ENCODE data around the gene CLASP1.

Gene CLASP1

DNA sequence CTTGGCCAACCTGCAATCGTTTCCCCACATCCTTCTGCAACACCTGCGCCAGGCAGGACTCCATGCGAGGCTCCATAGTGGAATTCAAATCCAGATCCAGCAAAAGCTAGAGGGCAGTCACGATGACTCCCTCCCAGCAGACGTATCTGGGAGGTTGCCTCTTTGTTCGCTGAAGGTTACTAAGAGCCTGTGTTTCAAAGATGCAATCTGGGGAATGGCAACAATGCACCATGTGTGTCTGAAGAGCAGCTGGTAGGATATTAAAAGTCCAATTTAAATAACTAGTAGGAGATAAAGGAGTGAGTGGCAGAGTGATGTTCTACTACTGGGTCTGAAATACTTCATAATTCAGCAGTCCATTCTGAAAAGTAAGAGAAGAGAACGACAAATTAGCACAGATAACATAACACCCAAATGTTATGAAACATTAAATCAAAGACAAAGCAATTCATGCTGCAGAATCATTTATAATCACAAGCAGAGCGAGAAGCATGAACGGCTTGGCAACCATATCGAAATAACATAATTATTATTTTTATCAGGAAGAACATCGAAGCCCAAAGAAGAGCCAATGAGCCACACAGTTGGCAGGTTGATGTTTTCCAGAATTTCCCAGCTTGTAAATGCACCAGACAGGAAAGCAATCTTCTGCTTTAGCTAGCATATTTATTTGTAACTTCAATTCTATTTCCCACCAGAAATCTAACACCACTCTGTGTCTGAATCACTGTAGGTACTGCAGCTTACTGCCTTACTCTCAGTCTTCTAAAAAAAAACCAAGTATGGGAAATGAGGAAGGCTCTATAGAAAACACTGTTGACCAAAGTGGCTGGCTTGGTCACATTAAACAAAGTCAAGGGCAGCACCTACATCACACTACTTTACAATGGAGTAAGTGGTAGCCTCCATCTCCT is 43.2 kb downstream of the CLASP1 start:
- H3K4me3 ChIP-seq (ENCODE audit: low read depth, low read length) = no peak overlapping the region
- TF ChIP-seq, protein P1, sequence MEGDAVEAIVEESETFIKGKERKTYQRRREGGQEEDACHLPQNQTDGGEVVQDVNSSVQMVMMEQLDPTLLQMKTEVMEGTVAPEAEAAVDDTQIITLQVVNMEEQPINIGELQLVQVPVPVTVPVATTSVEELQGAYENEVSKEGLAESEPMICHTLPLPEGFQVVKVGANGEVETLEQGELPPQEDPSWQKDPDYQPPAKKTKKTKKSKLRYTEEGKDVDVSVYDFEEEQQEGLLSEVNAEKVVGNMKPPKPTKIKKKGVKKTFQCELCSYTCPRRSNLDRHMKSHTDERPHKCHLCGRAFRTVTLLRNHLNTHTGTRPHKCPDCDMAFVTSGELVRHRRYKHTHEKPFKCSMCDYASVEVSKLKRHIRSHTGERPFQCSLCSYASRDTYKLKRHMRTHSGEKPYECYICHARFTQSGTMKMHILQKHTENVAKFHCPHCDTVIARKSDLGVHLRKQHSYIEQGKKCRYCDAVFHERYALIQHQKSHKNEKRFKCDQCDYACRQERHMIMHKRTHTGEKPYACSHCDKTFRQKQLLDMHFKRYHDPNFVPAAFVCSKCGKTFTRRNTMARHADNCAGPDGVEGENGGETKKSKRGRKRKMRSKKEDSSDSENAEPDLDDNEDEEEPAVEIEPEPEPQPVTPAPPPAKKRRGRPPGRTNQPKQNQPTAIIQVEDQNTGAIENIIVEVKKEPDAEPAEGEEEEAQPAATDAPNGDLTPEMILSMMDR (IDR thresholded peaks at IDR 0.05; ENCODE audit: borderline replicate concordance, insufficient read depth, low read depth, low read length) = no peak

DNA sequence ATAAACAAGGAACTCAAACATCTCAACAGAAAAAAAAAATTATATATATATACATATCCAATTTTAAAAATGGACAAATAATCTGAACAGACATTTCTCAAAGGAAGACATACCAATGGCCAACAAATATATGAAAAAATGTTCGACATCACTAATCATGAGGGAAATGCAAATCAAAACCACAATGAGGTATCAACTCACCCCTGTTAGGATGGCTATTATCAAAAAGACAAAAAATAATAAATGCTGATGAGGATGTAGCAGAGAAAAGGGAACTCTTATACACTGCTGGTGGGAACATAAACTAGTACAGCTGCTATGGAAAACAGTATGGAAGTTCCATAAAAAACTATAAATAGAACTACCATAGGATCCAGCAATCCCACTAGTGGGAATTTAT is 46.1 kb downstream of the CLASP1 start:
- no peak overlapping the region for H3K4me3 ChIP-seq (ENCODE audit: low read depth, low read length)
- TF ChIP-seq, protein P1 (IDR thresholded peaks at IDR 0.05; ENCODE audit: borderline replicate concordance, insufficient read depth, low read depth, low read length) = no peak

DNA sequence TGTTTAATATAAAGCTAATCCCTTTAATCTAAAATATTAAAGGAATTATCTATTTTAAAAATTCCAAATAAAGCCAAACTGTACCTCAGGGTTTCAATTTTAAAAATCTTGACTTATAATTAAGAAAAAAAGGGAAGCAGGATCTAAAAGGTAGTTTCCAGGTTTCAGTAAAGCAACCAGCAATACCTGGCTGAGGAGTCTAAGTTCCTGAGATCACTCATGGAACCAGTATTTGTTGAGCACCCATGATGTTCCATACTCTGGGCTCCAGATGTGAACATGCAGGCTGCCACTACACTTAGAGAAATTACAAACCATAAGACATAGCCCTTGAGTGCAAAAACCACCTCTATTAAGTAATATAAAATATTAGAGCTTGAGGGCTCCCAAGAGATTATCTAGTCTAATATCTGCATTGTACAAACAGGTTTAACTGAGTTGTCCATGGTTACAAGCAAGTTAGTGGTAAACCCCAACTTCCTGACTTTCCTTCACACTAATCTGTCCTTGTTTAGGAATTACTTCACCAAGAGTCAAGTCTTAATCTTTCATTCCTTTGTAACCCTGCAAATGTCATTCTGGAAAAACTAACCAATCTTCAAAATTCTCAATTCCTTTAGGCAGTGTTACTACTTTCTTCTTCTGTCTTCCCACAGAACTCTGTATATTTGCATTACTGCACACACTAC is 49.2 kb downstream of the CLASP1 start:
- H3K4me3 ChIP-seq (ENCODE audit: low read depth, low read length) = no peak overlapping the region
- TF ChIP-seq, protein P1 (IDR thresholded peaks at IDR 0.05; ENCODE audit: borderline replicate concordance, insufficient read depth, low read depth, low read length) = no peak

DNA sequence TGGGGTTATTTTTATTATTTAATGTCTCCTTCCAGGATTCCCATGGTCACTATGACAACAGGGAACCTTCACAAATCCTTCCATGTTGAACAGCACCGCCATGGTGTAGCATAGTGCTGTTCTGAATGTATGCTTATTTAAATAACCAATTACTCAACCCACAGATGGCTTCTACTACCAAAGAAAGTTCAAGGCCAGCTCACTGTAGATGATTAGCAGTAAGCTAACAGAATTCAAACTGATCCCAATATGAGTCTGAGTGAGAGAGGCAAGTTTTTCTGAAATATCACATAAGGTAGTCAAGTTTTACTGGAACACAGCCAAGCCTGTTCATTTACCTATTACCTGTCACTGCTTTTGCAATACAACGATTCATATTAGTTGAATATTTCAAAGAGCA is 51.2 kb downstream of the CLASP1 start:
- TF ChIP-seq, protein P1 (IDR thresholded peaks at IDR 0.05; ENCODE audit: borderline replicate concordance, insufficient read depth, low read depth, low read length) = no peak
- H3K4me3 ChIP-seq (ENCODE audit: low read depth, low read length) = no peak overlapping the region

DNA sequence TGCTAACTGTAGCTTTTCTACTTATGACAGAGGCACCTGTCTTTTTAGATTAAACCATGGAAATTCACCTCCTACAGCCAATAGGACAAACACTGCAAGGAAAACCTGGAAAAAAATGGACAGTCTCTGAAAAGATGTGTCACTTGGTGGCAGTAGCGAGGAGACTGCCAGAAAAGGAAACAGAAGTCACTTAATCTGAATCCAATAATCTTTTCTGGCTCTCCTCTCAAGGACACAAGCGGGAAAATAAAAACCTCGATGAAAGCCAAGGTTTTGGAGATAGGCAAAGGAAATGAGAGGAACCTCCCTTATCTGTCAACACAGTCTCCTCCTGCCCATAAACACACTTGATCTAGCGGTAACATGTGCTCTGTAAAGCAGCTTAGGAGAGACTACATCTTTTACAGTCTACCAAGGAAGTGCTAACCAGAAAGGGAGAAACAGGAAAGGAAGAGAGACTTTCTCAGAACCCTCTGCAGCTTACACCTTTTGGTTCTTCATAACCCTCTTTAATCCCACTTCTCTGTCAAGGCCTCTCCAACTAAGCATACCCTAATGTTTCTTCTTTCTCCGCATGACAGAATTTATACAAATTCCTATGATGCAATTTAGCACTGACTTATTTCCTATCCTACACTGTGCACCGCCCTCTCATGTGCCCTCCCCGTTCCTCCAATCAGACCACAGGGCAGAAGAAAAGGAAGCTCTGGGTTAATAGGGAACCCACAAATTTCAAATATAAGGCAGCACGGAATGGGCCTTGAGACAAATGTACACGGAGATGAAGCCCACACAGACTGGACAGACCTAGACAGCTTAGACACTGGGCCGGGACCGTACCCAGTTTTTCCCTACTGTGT is 52.8 kb downstream of the CLASP1 start:
- TF ChIP-seq, protein P1 (IDR thresholded peaks at IDR 0.05; ENCODE audit: borderline replicate concordance, insufficient read depth, low read depth, low read length) = peak; percentile 30; the same call in 1 of the 2 replicates
- peak overlapping the region; percentile 28 for H3K4me3 ChIP-seq (ENCODE audit: low read depth, low read length)

DNA sequence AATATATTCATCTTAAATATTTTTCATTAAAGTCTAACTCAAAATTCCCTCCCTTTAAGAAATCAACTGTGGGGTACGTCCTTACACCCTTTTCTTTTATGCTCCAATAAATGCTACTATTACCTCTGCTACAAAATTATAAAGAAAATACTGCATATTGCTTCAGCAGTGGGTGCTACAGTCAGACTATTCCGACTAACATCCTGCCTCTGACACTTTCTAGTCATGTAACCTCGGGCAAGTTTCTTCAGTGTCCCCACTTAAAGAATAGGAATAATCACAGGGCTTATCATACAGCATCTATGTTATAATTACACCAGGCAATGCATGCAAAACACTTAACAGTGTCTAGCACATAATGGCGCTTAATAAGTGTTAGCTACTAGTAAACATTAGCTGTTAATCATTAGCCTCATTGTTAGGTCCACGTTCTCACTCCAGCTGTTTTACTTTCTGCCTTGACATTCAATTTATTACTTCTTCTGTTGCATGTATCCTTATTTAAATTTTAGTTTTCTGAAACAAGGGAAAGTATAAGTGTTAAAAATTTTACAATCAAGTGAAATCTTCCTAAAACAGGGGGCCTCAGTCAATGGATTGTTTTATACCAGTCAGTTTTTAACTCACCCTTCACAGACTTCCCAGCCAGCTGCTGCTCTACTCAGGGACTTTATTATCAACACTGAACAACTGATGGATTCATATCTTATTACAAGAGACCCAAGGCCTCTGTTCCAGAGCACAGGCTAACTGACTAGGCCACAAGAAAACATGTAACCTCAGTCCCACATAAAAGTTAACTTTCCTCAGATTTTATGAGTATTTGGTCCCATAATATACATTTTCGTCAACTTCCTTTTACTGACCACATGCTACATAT is 54.0 kb downstream of the CLASP1 start:
- TF ChIP-seq, protein P1 (IDR thresholded peaks at IDR 0.05; ENCODE audit: borderline replicate concordance, insufficient read depth, low read depth, low read length) = no peak
- no peak overlapping the region for H3K4me3 ChIP-seq (ENCODE audit: low read depth, low read length)
